Stomach (tissue), 9 donors: Measurements from ENCODE around the gene MORC1. TPM values are rescaled to one million over a fixed set of nuclear protein-coding genes. Genes with fewer than 3 reads are reported as not detected.

Source experiments
- DNase-seq, 2 donors: peaks; one replicate each; pipeline versions ENCODE4 v3.0.0 to v3.0.0-alpha.2; 2013 to 2019
- H3K27ac ChIP-seq, 5 donors: fragments of 200-600 bp in 4 of 5; sonication (generic) in 4 of 5; one replicate each; pipeline ENCODE4 v1.5.1; 2013 to 2019; ENCODE audit warnings: mild to moderate bottlenecking in 1 of 5, moderate library complexity in 1 of 5
- H3K27me3 ChIP-seq, 3 donors: fragments of 200-600 bp; sonication (generic); one replicate each; pipeline ENCODE4 v1.5.1; 2017 to 2019; ENCODE audit warnings: mixed run types in 1 of 3
- H3K36me3 ChIP-seq, 4 donors: fragments of 200-600 bp; sonication (generic); 1 replicate in 3 of 4; 2 replicates in 1 of 4; pipeline ENCODE4 v1.5.1; 2016 to 2019
- H3K4me1 ChIP-seq, 4 donors: fragments of 200-600 bp; sonication (generic); one replicate each; pipeline ENCODE4 v1.5.1; 2016 to 2019
- H3K4me3 ChIP-seq, 4 donors: fragments of 200-600 bp; sonication (generic) in 3 of 4; one replicate each; pipeline ENCODE4 v1.5.1; 2016 to 2019; ENCODE audit warnings: mild to moderate bottlenecking in 1 of 4
- H3K9me3 ChIP-seq, 4 donors: fragments of 200-600 bp; sonication (generic); one replicate each; pipeline ENCODE4 v1.5.1; 2016 to 2019
- EP300 ChIP-seq: sonication (generic); formaldehyde crosslinking; IDR thresholded peaks from one replicate; pipeline ENCODE4 v1.6.1; 2017; ENCODE audit warnings: antibody characterized with exemption
- POLR2A ChIP-seq, 4 donors: fragments of 450-650 bp; IDR thresholded peaks; one replicate each; pipeline ENCODE4 v1.6.1; 2016; ENCODE audit warnings: antibody characterized with exemption in 4 of 4, control low read depth in 2 of 4, mild to moderate bottlenecking in 1 of 4, moderate library complexity in 1 of 4
- POLR2AphosphoS5 ChIP-seq, 3 donors: sonication (generic); formaldehyde crosslinking; IDR thresholded peaks; one replicate each; pipeline ENCODE4 v1.6.1; 2016; ENCODE audit warnings: antibody characterized with exemption in 3 of 3
- WGBS, 5 donors: extraction: QIAGEN DNeasy Blood & Tissue Kit in 3 of 5; methylation state at CpG; one replicate each; pipeline versions ENCODE4 v1.1.5 to v1.1.7; 2013 to 2018; 5-methylcytosine and 5-hydroxymethylcytosine counted together
- intact Hi-C: fragments of 100-400 bp; cut with DNase I; formaldehyde crosslinking; loops from one replicate; pipeline ENCODE4 v1.15.1; 2023; ENCODE audit warnings: low total_unique reads
- polyA plus RNA-seq, 3 donors: library from polyadenylated mRNA; stranded (reverse); fragments of 200-250 nt; gene quantifications; one replicate each; pipeline ENCODE4 v1.2.3, GENCODE V29; 2013
- total RNA-seq, 5 donors: library from RNA; depleted of rRNA; stranded (reverse); fragments of >200 nt; gene quantifications; one replicate each; pipeline versions ENCODE4 v1.1.0 to v1.2.3, GENCODE V29; 2014 to 2016
- TF ChIP-seq, protein P1 (sequence below), 7 experiments: fragments of 450-650 bp in 4 of 7; fragments of 200-600 bp in 3 of 7; sonication (generic) in 3 of 7; IDR thresholded peaks; one replicate each; pipeline ENCODE4 v1.5.1; 2016 to 2019; ENCODE audit warnings: antibody characterized with exemption in 7 of 7, control low read depth in 2 of 7, mild to moderate bottlenecking in 1 of 7
- donor health status: healthy with polysubstance abuse.
- donor health status: Bipolar disorder and iron deficiency.
- donor health status: healthy.

Gene MORC1
- total and polyA plus RNA-seq, 8 donors: not detected

DNA sequence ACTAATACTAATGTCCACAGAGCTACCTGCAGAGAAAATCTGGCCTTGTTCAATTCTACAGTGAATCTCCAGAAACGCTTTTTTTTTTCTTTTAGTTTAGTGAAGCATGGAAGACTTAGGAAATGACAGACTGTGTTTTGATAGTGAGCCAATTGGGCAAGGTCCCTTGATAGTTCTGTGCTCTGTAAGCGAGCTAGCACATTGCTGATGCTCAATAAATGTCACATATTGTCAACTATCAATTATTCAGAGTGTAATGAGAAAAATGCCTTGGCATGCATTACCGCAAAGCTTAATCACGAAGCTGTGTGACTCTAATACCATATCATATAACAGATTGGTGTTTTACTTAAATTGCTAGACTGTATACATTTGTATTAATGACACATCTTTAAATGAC is 13.3 kb upstream of the MORC1 start:
- H3K9me3 ChIP-seq: no peaks in the 10 kb centered on the region
- no peaks in the 10 kb centered on the region for H3K4me1 ChIP-seq
- intact Hi-C loops: no loop called here
- TF ChIP-seq POLR2AphosphoS5 (IDR thresholded peaks at IDR 0.05): no peak
- TF ChIP-seq EP300: no peak
- TF ChIP-seq, protein P1, sequence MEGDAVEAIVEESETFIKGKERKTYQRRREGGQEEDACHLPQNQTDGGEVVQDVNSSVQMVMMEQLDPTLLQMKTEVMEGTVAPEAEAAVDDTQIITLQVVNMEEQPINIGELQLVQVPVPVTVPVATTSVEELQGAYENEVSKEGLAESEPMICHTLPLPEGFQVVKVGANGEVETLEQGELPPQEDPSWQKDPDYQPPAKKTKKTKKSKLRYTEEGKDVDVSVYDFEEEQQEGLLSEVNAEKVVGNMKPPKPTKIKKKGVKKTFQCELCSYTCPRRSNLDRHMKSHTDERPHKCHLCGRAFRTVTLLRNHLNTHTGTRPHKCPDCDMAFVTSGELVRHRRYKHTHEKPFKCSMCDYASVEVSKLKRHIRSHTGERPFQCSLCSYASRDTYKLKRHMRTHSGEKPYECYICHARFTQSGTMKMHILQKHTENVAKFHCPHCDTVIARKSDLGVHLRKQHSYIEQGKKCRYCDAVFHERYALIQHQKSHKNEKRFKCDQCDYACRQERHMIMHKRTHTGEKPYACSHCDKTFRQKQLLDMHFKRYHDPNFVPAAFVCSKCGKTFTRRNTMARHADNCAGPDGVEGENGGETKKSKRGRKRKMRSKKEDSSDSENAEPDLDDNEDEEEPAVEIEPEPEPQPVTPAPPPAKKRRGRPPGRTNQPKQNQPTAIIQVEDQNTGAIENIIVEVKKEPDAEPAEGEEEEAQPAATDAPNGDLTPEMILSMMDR (IDR thresholded peaks at IDR 0.05): no peak
- TF ChIP-seq POLR2A (IDR thresholded peaks at IDR 0.05): no peak
- WGBS, 5 donors: 58 to 78% (median 66%) methylated on average over 4 of the region's 4 CpGs
- H3K27ac ChIP-seq: no peak overlapping the region
- no peaks in the 10 kb centered on the region for H3K36me3 ChIP-seq
- H3K4me3 ChIP-seq: no peak overlapping the region
- DNase-seq: no peak
- no peaks in the 10 kb centered on the region for H3K27me3 ChIP-seq

DNA sequence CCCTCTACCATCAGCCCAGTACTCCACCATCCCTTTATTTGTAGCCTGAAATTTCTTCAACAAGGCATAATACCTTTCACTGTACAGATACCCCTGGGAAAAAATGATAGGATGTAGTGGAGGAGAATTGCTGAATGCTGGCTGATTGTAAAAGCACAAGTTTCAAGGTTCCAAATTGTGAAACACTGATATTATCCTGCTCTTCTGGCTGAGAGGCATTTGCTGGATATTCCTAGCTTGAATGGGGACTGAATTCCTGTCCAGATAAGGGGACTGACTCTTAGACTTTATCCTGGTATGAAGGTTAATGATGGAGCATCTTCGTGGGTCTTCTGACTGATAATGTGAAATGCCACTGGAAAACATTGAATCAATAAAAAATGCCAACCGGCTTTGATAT is 9.6 kb upstream of the MORC1 start:
- no peaks in the 10 kb centered on the region for H3K9me3 ChIP-seq
- no peak overlapping the region for H3K27ac ChIP-seq
- H3K36me3 ChIP-seq: no peaks in the 10 kb centered on the region
- TF ChIP-seq POLR2AphosphoS5 (IDR thresholded peaks at IDR 0.05) (no peak), EP300 (no peak), POLR2A (IDR thresholded peaks at IDR 0.05) (no peak)
- TF ChIP-seq, protein P1 (IDR thresholded peaks at IDR 0.05): no peak
- H3K27me3 ChIP-seq: no peaks in the 10 kb centered on the region
- no peak for DNase-seq
- intact Hi-C loops: no loop called here
- no peak overlapping the region for H3K4me3 ChIP-seq
- WGBS, 5 donors: 75 to 87% (median 82%) methylated on average over 2 of the region's 2 CpGs
- H3K4me1 ChIP-seq: no peaks in the 10 kb centered on the region

GRCh38 chr3:109125902-109126301 is 8.0 kb upstream of the MORC1 start:
- no peaks in the 10 kb centered on the region for H3K27me3 ChIP-seq
- no peaks in the 10 kb centered on the region for H3K9me3 ChIP-seq
- H3K36me3 ChIP-seq: no peaks in the 10 kb centered on the region
- TF ChIP-seq, protein P1 (IDR thresholded peaks at IDR 0.05): no peak
- TF ChIP-seq POLR2AphosphoS5 (IDR thresholded peaks at IDR 0.05): no peak
- no peak for TF ChIP-seq POLR2A (IDR thresholded peaks at IDR 0.05)
- no peak for TF ChIP-seq EP300
- H3K4me1 ChIP-seq: no peaks in the 10 kb centered on the region
- H3K27ac ChIP-seq: no peak overlapping the region
- no peak overlapping the region for H3K4me3 ChIP-seq
- DNase-seq: peak in 1 of 2 donors; percentile 25
- intact Hi-C loops: no loop called here

- Histone ChIP-seq H3K27me3 (no peaks in the 10 kb centered on the region), H3K27ac (no peak overlapping the region), H3K4me1 (no peaks in the 10 kb centered on the region), H3K9me3 (no peaks in the 10 kb centered on the region), H3K4me3 (no peak overlapping the region), H3K36me3 (no peaks in the 10 kb centered on the region)
- no peak for DNase-seq
- TF ChIP-seq, protein P1 (IDR thresholded peaks at IDR 0.05): no peak
- no peak for TF ChIP-seq EP300
- TF ChIP-seq POLR2A (IDR thresholded peaks at IDR 0.05): no peak
- no peak for TF ChIP-seq POLR2AphosphoS5 (IDR thresholded peaks at IDR 0.05)
- intact Hi-C loops: no loop called here
Observed at GRCh38 chr3:109122690-109123089, 4.8 kb upstream of the MORC1 start.

- Histone ChIP-seq H3K27me3 (no peaks in the 10 kb centered on the region), H3K9me3 (no peaks in the 10 kb centered on the region), H3K36me3 (no peaks in the 10 kb centered on the region), H3K27ac (no peak overlapping the region), H3K4me1 (no peaks in the 10 kb centered on the region), H3K4me3 (no peak overlapping the region)
- no peak for TF ChIP-seq POLR2A (IDR thresholded peaks at IDR 0.05)
- intact Hi-C loops: no loop called here
- WGBS, 5 donors: 67 to 74% (median 73%) methylated on average over 7 of the region's 7 CpGs
- no peak for DNase-seq
Observed at GRCh38 chr3:109118584-109118983, 650 bp upstream of the MORC1 start.
